LNCaP clone FGC (cell line): ENCODE results near the gene GRAMD1A.
A peak's percentile ranks its signal among the peaks of the same experiment; 100 is the strongest.
"Not testable (repeated sequence)": the region's sequence is repeated elsewhere in the genome, so short reads cannot be mapped to it uniquely, and the experiment has no call there.

Source experiments
- DNase-seq: peaks from one replicate; pipeline ENCODE4 v3.0.0-alpha.2; 2011; ENCODE audit warnings: low read depth
- H3K4me3 ChIP-seq: 2 replicates; pipeline ENCODE4 v1.5.1; 2011; ENCODE audit warnings: mild to moderate bottlenecking, low read depth, low read length, control low read depth
- TF ChIP-seq, protein P1 (sequence below): IDR thresholded peaks from 2 replicates; pipeline ENCODE4 v1.5.1; 2012; ENCODE audit warnings: mild to moderate bottlenecking; ENCODE audit not compliant: control insufficient read depth, insufficient read depth; ENCODE audit errors: extremely low read depth

The GRAMD1A gene

DNA sequence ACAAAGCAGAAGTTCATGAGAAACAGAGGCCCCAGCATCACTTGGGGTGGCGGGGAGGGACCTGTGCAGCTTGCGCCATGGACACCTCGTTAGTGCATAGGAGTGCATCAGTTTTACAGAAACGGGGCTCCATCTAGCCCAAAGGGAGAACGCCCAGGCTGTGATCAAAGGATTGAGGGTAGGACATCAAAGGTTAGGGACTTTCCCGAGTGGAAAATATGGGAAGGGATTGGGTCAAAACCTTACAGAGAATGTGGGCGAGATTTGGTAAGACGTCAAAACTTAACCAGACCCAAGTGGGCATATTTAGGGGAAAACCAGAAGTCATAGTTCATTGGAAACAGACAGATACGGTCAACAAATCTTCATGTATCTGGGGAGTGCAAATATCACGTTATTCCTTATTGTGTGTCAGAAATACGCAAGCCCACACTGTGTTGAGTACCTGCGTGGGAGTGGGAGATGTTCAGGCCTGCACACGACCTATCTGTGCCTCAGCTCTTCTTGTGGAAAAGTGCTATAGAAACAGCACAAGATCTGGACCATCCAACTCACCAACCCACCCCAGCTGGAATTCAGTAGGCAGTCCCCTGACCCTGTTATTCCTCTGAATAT, 9.4 kb upstream of the GRAMD1A start:
- no peak for DNase-seq
- TF ChIP-seq, protein P1, sequence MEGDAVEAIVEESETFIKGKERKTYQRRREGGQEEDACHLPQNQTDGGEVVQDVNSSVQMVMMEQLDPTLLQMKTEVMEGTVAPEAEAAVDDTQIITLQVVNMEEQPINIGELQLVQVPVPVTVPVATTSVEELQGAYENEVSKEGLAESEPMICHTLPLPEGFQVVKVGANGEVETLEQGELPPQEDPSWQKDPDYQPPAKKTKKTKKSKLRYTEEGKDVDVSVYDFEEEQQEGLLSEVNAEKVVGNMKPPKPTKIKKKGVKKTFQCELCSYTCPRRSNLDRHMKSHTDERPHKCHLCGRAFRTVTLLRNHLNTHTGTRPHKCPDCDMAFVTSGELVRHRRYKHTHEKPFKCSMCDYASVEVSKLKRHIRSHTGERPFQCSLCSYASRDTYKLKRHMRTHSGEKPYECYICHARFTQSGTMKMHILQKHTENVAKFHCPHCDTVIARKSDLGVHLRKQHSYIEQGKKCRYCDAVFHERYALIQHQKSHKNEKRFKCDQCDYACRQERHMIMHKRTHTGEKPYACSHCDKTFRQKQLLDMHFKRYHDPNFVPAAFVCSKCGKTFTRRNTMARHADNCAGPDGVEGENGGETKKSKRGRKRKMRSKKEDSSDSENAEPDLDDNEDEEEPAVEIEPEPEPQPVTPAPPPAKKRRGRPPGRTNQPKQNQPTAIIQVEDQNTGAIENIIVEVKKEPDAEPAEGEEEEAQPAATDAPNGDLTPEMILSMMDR: no peak
- no peak overlapping the region for H3K4me3 ChIP-seq

- TF ChIP-seq, protein P1: no peak
- DNase-seq: no peak
- H3K4me3 ChIP-seq: no peak overlapping the region
Observed at GRCh38 chr19:34991542-34992333, 8.4 kb upstream of the GRAMD1A start.

- not testable (repeated sequence) for DNase-seq, H3K4me3 ChIP-seq
Observed at GRCh38 chr19:34992582-34992981, 7.5 kb upstream of the GRAMD1A start.

DNA sequence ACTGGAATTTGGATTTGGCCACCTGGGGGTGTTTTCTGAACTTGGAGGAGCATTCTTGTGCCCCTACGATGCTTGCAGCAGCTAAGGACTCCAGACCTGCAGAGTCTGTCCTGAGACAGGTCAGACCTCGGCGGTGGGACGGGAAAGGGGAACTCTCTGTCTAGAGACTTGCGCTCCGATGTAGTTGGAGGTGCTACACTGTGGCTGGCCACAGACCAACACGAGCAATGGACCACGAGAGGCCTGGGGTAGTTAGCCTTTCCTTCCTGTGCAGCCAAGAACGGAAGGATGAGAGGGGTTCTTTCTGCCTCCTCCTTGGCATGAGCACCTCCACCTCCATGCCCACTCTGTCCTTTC, 5.9 kb upstream of the GRAMD1A start:
- DNase-seq: no peak
- H3K4me3 ChIP-seq: no peak overlapping the region
- TF ChIP-seq, protein P1: no peak

DNA sequence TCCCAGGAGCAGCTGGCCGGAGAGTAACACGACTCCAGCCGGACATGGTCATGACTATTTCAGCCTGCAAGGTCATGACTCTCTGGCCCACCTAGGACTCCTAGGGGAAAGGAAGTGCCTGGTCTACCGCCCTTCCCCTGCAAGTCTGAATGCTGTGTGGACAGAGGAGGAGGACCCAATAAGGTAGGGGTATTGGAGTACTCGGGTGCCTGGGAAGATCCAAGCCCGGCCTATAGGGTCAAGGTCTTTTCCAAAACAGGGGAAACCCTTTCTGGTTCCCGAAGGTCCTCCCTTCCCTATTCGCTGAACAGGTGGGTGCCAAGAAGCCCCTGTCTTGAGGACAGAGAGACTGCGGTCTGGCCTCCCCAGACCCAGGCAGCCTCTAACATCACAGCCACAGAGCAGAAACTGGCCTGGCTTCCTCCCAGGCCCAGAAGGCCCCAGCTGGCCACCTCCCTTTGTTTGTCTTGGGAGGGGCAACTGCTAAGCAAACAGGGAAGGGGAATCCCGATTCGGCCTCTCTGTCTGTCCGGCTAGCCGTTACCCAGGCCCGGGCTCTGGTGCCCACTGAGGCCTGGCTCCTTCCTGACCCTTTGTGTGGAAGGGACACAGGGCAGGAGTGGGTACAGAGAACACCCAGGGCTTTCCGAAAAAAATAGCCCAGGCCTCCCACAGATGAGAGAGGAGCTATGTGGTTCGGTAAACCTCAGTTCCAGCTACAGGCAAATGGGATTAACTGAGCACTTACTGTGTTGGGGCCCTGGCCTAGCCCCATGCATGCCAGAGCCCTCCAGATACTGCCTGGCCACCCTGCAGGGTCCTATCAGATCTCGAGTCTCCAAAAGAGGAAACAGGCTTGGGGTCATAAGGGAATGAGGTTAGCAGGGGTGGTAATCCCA, 5.2 kb upstream of the GRAMD1A start:
- DNase-seq: peak; percentile 74
- peak overlapping the region; percentile 14; the same call in 1 of the 2 replicates for H3K4me3 ChIP-seq
- TF ChIP-seq, protein P1: no peak

- TF ChIP-seq, protein P1: no peak
- H3K4me3 ChIP-seq: no peak overlapping the region
- DNase-seq: no peak
Observed at GRCh38 chr19:34995551-34995950, 4.6 kb upstream of the GRAMD1A start.

- no peak overlapping the region for H3K4me3 ChIP-seq
- TF ChIP-seq, protein P1: no peak
- DNase-seq: no peak
Observed at GRCh38 chr19:34997071-34997617, 3.0 kb upstream of the GRAMD1A start.

DNA sequence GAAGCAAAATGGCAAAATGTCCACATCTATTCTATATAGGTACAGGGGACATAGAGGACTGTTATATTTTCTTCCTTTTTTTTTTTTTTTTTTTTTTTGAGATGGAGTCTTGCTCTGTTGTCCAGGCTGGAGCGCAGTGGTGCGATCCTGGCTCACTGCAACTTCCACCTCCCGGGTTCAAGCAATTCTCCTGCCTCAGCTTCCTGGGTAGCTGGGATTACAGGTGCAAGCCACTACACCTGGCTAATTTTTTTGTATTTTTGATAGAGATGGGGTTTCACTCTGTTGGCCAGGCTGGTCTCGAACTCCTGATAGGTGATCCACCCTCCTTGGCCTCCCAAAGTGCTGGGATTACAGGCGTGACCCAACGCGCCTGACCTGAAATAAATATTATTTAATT, 1.9 kb upstream of the GRAMD1A start:
- not testable (repeated sequence) for H3K4me3 ChIP-seq, DNase-seq
